Ascending aorta (tissue), 2 donors: ENCODE data around the gene ALOX15. TPM values are rescaled to one million over a fixed set of nuclear protein-coding genes. Genes with fewer than 3 reads are reported as not detected.
"Not testable (repeated sequence)": the region's sequence is repeated elsewhere in the genome, so short reads cannot be mapped to it uniquely, and the experiment has no call there.

Source experiments
- DNase-seq, 2 donors: peaks; one replicate each; pipeline ENCODE4 v3.0.0-alpha.2; 2019; ENCODE audit warnings: low spot score in 2 of 2
- H3K27ac ChIP-seq, 2 donors: fragments of 200-600 bp; sonication (generic); one replicate each; pipeline ENCODE4 v1.5.1; 2016 to 2017; ENCODE audit warnings: mild to moderate bottlenecking in 1 of 2
- H3K27me3 ChIP-seq: fragments of 200-600 bp; sonication (generic); one replicate; pipeline ENCODE4 v1.5.1; 2017
- H3K36me3 ChIP-seq, 2 donors: fragments of 200-600 bp; sonication (generic); one replicate each; pipeline ENCODE4 v1.5.1; 2016
- H3K4me1 ChIP-seq, 2 donors: fragments of 200-600 bp; sonication (generic); one replicate each; pipeline ENCODE4 v1.5.1; 2016 to 2017; ENCODE audit warnings: mild to moderate bottlenecking in 1 of 2
- H3K4me3 ChIP-seq, 2 donors: fragments of 200-600 bp; sonication (generic); one replicate each; pipeline ENCODE4 v1.5.1; 2016 to 2017; ENCODE audit warnings: mild to moderate bottlenecking in 1 of 2
- H3K9me3 ChIP-seq, 2 donors: fragments of 200-600 bp; sonication (generic); one replicate each; pipeline ENCODE4 v1.5.1; 2016
- CTCF ChIP-seq, 3 experiments: fragments of 200-600 bp in 2 of 3; fragments of 450-650 bp in 1 of 3; sonication (generic) in 2 of 3; IDR thresholded peaks; one replicate each; pipeline ENCODE4 v1.5.1; 2016 to 2019; ENCODE audit warnings: antibody characterized with exemption in 3 of 3, mild to moderate bottlenecking in 1 of 3, moderate library complexity in 1 of 3
- intact Hi-C: fragments of 100-400 bp; cut with DNase I; formaldehyde crosslinking; loops from one replicate; pipeline ENCODE4 v1.15.1; 2023
- total RNA-seq: library from RNA; depleted of rRNA; stranded (reverse); fragments of >200 nt; gene quantifications from one replicate; pipeline ENCODE4 v1.1.0, GENCODE V29; 2016

ALOX15 gene
- total RNA-seq, 1 donor from 2014 or later, result not detected

DNA sequence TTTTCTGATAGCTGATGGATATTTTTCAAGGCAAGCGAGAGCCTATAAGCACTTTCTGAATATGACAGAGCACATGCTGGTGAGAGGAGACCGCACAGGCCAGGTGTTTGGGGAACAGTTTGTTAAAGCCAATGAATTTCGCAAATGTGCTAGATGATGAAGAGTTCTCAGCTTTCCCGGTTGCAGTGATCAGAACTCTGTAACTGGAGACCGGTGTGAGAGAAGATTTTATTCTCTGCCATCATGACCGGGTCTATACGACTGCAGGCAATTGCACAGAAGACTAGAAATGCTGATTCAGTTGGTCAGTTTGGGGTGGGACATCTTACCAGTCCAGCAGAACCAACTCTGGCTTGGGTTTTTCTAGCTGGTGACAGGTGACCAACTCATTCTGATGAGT is 31.7 kb downstream of the ALOX15 start:
- Histone ChIP-seq H3K27me3 (no peaks in the 10 kb centered on the region), H3K27ac (no peak overlapping the region), H3K9me3 (no peaks in the 10 kb centered on the region), H3K4me3 (no peak overlapping the region), H3K36me3 (no peaks in the 10 kb centered on the region), H3K4me1 (no peaks in the 10 kb centered on the region)
- intact Hi-C loops, result no loop called here
- DNase-seq, result no peak
- TF ChIP-seq CTCF (IDR thresholded peaks at IDR 0.05), result no peak

DNA sequence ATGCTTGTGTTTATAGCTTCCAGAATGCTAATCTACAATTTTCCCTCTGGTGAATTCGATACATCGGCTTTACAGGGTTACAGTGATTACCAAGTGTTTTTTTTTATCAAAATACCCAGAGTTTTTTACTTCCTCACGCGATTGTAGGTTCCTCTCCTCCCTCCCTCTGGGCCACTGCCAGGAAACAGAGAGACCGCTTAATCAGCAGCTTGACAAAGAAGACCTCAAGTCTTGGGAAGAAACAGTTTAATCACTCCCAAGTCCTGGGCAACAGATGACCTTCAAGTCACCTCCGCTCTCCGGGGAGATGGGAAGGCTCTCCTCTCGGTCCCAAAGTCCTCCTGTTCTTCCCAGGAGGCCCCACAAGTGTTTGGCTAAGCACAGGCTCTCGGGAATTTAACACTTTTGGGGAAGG is 33.7 kb downstream of the ALOX15 start:
- Histone ChIP-seq H3K27me3 (no peaks in the 10 kb centered on the region), H3K4me1 (no peaks in the 10 kb centered on the region), H3K4me3 (no peak overlapping the region), H3K9me3 (no peaks in the 10 kb centered on the region), H3K27ac (no peak overlapping the region), H3K36me3 (no peaks in the 10 kb centered on the region)
- DNase-seq, result no peak
- no peak for TF ChIP-seq CTCF (IDR thresholded peaks at IDR 0.05)
- intact Hi-C loops, result no loop called here

DNA sequence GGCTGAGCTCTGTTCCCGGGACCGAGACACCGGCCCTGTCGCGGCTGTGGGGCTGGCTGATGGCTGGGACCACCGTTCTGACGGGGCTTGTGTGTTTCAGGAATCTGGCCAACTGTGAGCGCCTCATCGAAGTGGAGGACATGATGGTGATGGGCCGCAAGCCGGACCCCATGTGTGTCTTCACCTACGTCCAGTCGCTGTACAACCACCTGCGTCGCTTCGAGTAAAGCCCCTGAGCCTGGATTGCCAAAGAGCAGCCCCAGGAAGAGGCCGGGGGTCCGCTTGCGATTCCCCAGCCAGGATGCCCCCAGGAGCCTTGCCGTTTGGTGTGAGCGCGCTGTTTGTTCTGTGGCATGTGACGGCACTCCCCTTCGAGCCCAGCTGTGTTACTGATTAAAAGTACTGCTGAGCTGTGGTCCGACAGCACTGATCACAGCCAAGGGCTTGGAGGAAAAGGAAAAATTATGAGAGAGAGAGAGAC is 34.2 kb downstream of the ALOX15 start:
- no peak overlapping the region for H3K27ac ChIP-seq
- H3K36me3 ChIP-seq, result no peaks in the 10 kb centered on the region
- H3K9me3 ChIP-seq, result no peaks in the 10 kb centered on the region
- no peaks in the 10 kb centered on the region for H3K4me1 ChIP-seq
- H3K27me3 ChIP-seq, result no peaks in the 10 kb centered on the region
- H3K4me3 ChIP-seq, result no peak overlapping the region
- no peak for TF ChIP-seq CTCF (IDR thresholded peaks at IDR 0.05)
- intact Hi-C loops, result no loop called here
- no peak for DNase-seq

- no peaks in the 10 kb centered on the region for H3K9me3 ChIP-seq
- no peaks in the 10 kb centered on the region for H3K36me3 ChIP-seq
- no peak for DNase-seq
- intact Hi-C loops, result no loop called here
- TF ChIP-seq CTCF (IDR thresholded peaks at IDR 0.05), result no peak
- H3K4me3 ChIP-seq, result no peak overlapping the region
- no peaks in the 10 kb centered on the region for H3K27me3 ChIP-seq
- H3K4me1 ChIP-seq, result no peaks in the 10 kb centered on the region
- H3K27ac ChIP-seq, result no peak overlapping the region
Observed at GRCh38 chr17:4605826-4606225, 35.7 kb downstream of the ALOX15 start.

DNA sequence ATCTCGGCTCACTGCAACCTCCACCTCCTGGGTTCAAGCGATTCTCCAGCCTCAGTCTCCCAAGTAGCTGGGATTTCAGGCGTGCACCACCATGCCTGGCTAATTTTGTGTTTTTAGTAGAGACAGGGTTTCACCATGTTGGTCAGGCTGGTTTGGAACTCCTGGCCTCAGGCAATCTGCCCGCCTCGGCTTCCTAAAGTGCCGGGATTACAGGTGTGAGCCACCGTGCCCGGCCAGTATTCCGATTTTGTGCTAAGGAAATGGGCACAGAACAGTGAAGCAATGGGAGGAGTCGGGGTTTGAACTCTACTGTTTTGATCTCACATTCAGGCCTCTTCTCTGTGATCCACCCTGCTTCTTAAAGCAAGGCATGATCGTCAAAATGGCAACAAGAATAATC is 36.7 kb downstream of the ALOX15 start:
- H3K27me3 ChIP-seq, H3K27ac ChIP-seq, DNase-seq, H3K9me3 ChIP-seq, intact Hi-C loops, H3K4me3 ChIP-seq, H3K4me1 ChIP-seq, H3K36me3 ChIP-seq: not testable (repeated sequence)

GRCh38 chr17:4604111-4604644 is 37.3 kb downstream of the ALOX15 start:
- Histone ChIP-seq H3K4me1 (no peaks in the 10 kb centered on the region), H3K36me3 (no peaks in the 10 kb centered on the region), H3K4me3 (no peak overlapping the region), H3K27ac (no peak overlapping the region), H3K27me3 (no peaks in the 10 kb centered on the region), H3K9me3 (no peaks in the 10 kb centered on the region)
- DNase-seq, result no peak
- intact Hi-C loops, result no loop called here
- no peak for TF ChIP-seq CTCF (IDR thresholded peaks at IDR 0.05)
